Subcutaneous abdominal adipose tissue (tissue), 5 donors: ENCODE data around the gene PRKCE.

ENCODE experiments used
- H3K27ac ChIP-seq: one replicate; pipeline ENCODE4 v1.7.0; 2013; ENCODE audit warnings: low read depth, mild to moderate bottlenecking, inconsistent platforms, low read length, moderate library complexity
- H3K27me3 ChIP-seq, 5 donors: one replicate each; pipeline ENCODE4 v1.7.0; 2013; ENCODE audit warnings: low read length in 5 of 5, inconsistent platforms in 1 of 5; ENCODE audit not compliant: control insufficient read depth in 5 of 5, insufficient read depth in 4 of 5
- H3K36me3 ChIP-seq, 5 donors: one replicate each; pipeline ENCODE4 v1.7.0; 2013; ENCODE audit warnings: low read length in 5 of 5; ENCODE audit not compliant: control insufficient read depth in 5 of 5, insufficient read depth in 5 of 5
- H3K4me1 ChIP-seq, 5 donors: one replicate each; pipeline ENCODE4 v1.7.0; 2013; ENCODE audit warnings: low read length in 5 of 5, mild to moderate bottlenecking in 3 of 5, moderate library complexity in 1 of 5; ENCODE audit not compliant: control insufficient read depth in 5 of 5, insufficient read depth in 5 of 5
- H3K4me3 ChIP-seq, 5 donors: one replicate each; pipeline ENCODE4 v1.7.0; 2013; ENCODE audit warnings: low read length in 5 of 5, low read depth in 1 of 5
- H3K9ac ChIP-seq, 5 donors: one replicate each; pipeline ENCODE4 v1.7.0; 2013; ENCODE audit warnings: low read length in 5 of 5, mild to moderate bottlenecking in 4 of 5, moderate library complexity in 3 of 5
- H3K9me3 ChIP-seq, 5 donors: one replicate each; pipeline ENCODE4 v1.7.0; 2013; ENCODE audit warnings: low read length in 5 of 5; ENCODE audit not compliant: control insufficient read depth in 5 of 5
- donor health status: healthy.
- donor health status: healthy.
- donor health status: healthy.
- donor health status: healthy.
- donor health status: healthy.

The PRKCE gene

GRCh38 chr2:45896311-45896710 is 244.8 kb downstream of the PRKCE start:
- Histone ChIP-seq H3K27me3 (no peaks in the 10 kb centered on the region), H3K4me1 (peaks cover 15 to 54% (median 49%) of the 10 kb centered on the region in 5 donors), H3K4me3 (no peak overlapping the region), H3K27ac (no peak overlapping the region), H3K9ac (no peak overlapping the region), H3K9me3 (no peaks in the 10 kb centered on the region), H3K36me3 (no peaks in the 10 kb centered on the region)

DNA sequence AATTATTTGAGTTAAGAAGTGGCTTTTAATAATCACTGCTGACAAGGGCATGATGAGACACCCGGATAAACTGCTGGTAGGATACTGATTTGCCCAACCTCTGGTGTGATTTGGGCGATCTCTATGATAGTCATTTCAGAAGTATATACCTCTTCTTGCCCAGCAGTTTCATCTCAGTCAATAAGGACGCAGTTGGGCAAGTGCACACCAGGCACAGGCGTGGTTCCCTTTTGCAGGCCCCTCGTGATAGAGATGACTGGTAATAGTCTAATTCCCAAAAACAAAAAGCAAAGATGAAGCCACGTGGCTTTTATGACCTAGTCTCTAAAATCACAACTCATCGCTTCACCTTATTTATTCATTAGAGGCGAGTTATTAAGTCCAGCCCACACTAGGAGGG is 246.4 kb downstream of the PRKCE start:
- H3K9ac ChIP-seq = no peak overlapping the region
- no peak overlapping the region for H3K27ac ChIP-seq
- H3K4me1 ChIP-seq = peaks cover 10 to 41% (median 38%) of the 10 kb centered on the region in 5 donors
- H3K4me3 ChIP-seq = no peak overlapping the region
- no peaks in the 10 kb centered on the region for H3K36me3 ChIP-seq
- no peaks in the 10 kb centered on the region for H3K27me3 ChIP-seq
- H3K9me3 ChIP-seq = no peaks in the 10 kb centered on the region

- Histone ChIP-seq H3K9me3 (no peaks in the 10 kb centered on the region), H3K36me3 (no peaks in the 10 kb centered on the region), H3K27me3 (no peaks in the 10 kb centered on the region), H3K4me3 (no peak overlapping the region), H3K27ac (no peak overlapping the region), H3K9ac (no peak overlapping the region), H3K4me1 (peaks cover 7 to 38% (median 34%) of the 10 kb centered on the region in 5 donors)
Observed at GRCh38 chr2:45898819-45899218, 247.3 kb downstream of the PRKCE start.

DNA sequence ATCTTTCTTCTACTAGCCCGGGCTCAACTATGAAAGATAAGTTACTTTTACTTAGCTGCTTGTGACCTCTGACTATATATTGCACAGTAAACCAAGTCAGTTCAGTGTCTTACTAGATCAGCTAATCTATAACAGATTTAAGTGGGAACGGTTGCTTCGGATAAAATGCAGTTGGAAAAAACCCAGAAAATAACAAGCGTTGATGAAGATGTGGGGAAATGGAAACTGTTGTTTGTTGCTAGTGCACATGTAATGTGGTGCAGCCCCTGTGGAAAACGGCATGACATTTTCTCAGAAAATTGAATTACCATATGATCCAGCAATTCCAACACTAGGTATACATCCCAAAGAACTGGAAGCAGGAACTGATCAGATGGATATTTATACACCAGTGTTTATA is 248.5 kb downstream of the PRKCE start:
- Histone ChIP-seq H3K9ac (no peak overlapping the region), H3K9me3 (no peaks in the 10 kb centered on the region), H3K36me3 (no peaks in the 10 kb centered on the region), H3K4me1 (peaks cover 7 to 43% (median 38%) of the 10 kb centered on the region in 5 donors), H3K27me3 (no peaks in the 10 kb centered on the region), H3K27ac (no peak overlapping the region), H3K4me3 (no peak overlapping the region)

DNA sequence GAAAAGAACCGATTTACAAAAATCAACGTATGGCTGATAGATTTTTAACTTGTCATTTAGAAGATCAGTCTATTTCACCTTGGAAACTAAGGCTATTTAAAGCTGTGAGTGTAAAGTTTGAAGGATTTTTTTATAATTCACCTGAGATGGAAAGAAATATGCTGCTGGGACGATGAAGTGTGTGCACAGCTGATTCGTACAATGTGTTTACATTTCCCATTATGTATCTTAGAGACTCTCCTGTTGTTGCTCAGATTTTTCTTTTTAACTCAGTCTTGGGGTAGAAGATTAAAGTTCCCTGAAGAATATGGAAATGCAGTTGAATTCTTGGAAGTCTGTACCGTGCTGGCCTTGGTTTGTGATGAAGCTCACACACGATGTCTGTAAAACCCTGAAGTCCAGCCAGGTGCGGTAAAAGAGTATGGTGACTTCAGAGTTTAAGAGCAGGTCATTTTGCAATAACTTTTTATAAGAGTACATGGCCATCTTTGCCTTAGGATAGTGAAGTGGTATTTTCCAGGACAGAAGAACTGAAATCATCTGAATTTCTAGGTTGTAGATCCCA is 250.1 kb downstream of the PRKCE start:
- Histone ChIP-seq H3K9ac (no peak overlapping the region), H3K27me3 (no peaks in the 10 kb centered on the region), H3K9me3 (no peaks in the 10 kb centered on the region), H3K4me3 (no peak overlapping the region), H3K27ac (no peak overlapping the region), H3K36me3 (no peaks in the 10 kb centered on the region), H3K4me1 (peaks cover 0 to 32% (median 24%) of the 10 kb centered on the region in 5 donors)

DNA sequence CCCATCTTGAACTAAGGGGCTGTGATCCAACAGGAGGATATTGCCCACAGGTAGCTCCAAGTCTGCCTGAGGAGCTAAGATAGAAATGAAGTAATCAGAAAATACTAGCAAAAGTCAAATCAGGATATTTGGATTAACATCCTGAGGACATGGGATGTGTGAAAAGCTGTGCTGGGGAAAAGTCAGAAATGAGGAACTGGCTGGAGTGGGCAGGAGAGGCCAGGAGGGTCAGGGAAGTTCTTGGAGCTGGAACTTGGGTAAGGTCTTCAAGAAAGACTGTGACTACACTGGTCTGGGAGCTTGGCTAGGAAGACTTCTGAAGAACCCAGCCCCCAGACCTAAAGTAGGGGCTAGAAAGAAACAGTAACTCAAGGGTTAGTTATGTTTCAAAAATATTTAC is 250.9 kb downstream of the PRKCE start:
- H3K27ac ChIP-seq = no peak overlapping the region
- H3K9ac ChIP-seq = no peak overlapping the region
- H3K36me3 ChIP-seq = no peaks in the 10 kb centered on the region
- no peaks in the 10 kb centered on the region for H3K9me3 ChIP-seq
- H3K4me3 ChIP-seq = no peak overlapping the region
- H3K4me1 ChIP-seq = peaks cover 0 to 28% (median 19%) of the 10 kb centered on the region in 5 donors
- H3K27me3 ChIP-seq = no peaks in the 10 kb centered on the region

- Histone ChIP-seq H3K4me3 (no peak overlapping the region), H3K4me1 (peaks cover 0 to 28% (median 16%) of the 10 kb centered on the region in 5 donors), H3K36me3 (no peaks in the 10 kb centered on the region), H3K27me3 (no peaks in the 10 kb centered on the region), H3K9ac (no peak overlapping the region), H3K27ac (no peak overlapping the region), H3K9me3 (no peaks in the 10 kb centered on the region)
Observed at GRCh38 chr2:45902781-45903375, 251.4 kb downstream of the PRKCE start.

GRCh38 chr2:45904267-45904945 is 252.9 kb downstream of the PRKCE start:
- Histone ChIP-seq H3K9me3 (no peaks in the 10 kb centered on the region), H3K4me3 (peak overlapping the region in 1 of 5 donors; percentile 22), H3K9ac (peak overlapping the region in 1 of 5 donors; percentile 21), H3K36me3 (no peaks in the 10 kb centered on the region), H3K27ac (no peak overlapping the region), H3K4me1 (peaks cover 0 to 16% (median 7%) of the 10 kb centered on the region in 5 donors), H3K27me3 (no peaks in the 10 kb centered on the region)

- Histone ChIP-seq H3K4me1 (peaks cover 0 to 10% (median 4%) of the 10 kb centered on the region in 5 donors), H3K4me3 (no peak overlapping the region), H3K9ac (no peak overlapping the region), H3K27me3 (no peaks in the 10 kb centered on the region), H3K9me3 (no peaks in the 10 kb centered on the region), H3K27ac (no peak overlapping the region), H3K36me3 (no peaks in the 10 kb centered on the region)
Observed at GRCh38 chr2:45904946-45905631, 253.6 kb downstream of the PRKCE start.

DNA sequence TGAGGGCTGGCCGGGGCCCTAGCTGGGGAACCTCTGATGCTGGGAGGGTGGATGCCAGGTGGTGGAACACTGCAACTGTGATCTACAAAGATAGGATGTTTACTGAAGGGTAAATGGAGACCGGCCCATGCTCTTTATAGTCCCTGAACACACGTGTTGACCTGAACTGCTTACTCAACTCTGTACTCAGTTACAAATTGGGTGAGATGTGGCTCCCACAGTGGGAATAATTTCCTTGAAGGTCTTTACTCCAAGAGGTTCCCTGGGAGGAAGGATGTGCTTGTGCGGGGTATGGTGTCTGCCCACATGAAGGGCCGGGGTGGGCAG is 254.1 kb downstream of the PRKCE start:
- no peak overlapping the region for H3K9ac ChIP-seq
- H3K27me3 ChIP-seq = no peaks in the 10 kb centered on the region
- H3K9me3 ChIP-seq = no peaks in the 10 kb centered on the region
- H3K36me3 ChIP-seq = no peaks in the 10 kb centered on the region
- no peak overlapping the region for H3K27ac ChIP-seq
- no peak overlapping the region for H3K4me3 ChIP-seq
- peaks cover 0 to 10% (median 4%) of the 10 kb centered on the region in 5 donors for H3K4me1 ChIP-seq
